ENCODE data around the gene ATF2.

DNA sequence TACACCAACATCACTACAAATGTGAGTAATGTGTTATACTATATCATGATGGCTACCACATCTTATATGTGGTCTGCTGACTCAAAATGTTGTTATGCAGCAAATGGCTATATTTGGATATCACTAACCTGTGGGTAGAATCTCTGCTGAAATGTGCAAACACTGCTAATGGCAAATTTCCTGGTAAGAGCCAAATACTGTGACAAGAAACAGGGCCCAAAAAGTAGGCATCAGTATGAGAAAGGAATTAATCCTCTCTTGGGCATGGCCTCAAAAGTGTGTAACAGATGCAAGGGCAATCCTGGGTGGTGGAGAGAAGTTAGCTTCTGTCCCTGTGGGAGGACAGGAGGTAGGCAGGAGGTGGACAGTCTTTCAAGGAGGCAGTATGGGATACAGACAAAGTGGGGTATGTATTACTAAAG lies 13.3 kb downstream of the ATF2 start:
- TF ChIP-seq POLR2A (IDR thresholded peaks at IDR 0.05) = no peak
- no peak for TF ChIP-seq CTCF (IDR thresholded peaks at IDR 0.05)

All from vagina (tissue), 2 donors.